ES-I3 (cell line): ENCODE results near the gene SUV39H1.
A peak's percentile ranks its signal among the peaks of the same experiment; 100 is the strongest.
"Not testable (repeated sequence)": the region's sequence is repeated elsewhere in the genome, so short reads cannot be mapped to it uniquely, and the experiment has no call there.

Source experiments
- H3K36me3 ChIP-seq: 2 replicates; pipeline ENCODE4 v1.6.1; 2013; ENCODE audit warnings: mild to moderate bottlenecking, low read length, control low read depth, moderate library complexity; ENCODE audit not compliant: insufficient read depth
- H3K4me1 ChIP-seq: 2 replicates; pipeline ENCODE4 v1.6.1; 2013; ENCODE audit warnings: mild to moderate bottlenecking, control low read depth, low read length; ENCODE audit not compliant: insufficient read depth
- H3K9ac ChIP-seq: 2 replicates; pipeline ENCODE4 v1.6.1; 2013; ENCODE audit warnings: low read depth, mild to moderate bottlenecking, low read length, moderate library complexity
- H3K9me3 ChIP-seq: 2 replicates; pipeline ENCODE4 v1.6.1; 2013; ENCODE audit warnings: mild to moderate bottlenecking, low read length, moderate library complexity; ENCODE audit not compliant: control insufficient read depth, insufficient read depth

The SUV39H1 gene

GRCh38 chrX:48680467-48680866 lies 16.1 kb upstream of the SUV39H1 start:
- not testable (repeated sequence) for H3K9me3 ChIP-seq, H3K9ac ChIP-seq, H3K36me3 ChIP-seq, H3K4me1 ChIP-seq

DNA sequence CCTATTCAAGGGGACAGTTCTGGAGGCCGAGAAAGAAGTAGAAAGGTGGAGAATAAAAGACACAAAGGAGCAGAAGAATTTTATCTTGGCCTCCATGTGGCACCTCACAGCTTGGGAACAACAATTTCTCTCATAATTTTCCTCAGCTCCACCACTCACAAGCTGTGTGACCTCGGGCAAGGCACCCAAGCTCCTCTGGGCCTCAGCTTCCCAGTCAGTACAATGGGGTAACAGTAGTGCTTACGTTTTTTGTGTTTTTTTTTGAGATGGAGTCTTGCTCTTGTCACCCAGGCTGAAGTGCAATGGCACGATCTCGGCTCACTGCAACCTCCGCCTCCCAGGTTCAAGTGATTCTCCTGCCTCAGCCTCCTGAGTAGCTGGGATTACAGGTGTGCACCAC lies 15.6 kb upstream of the SUV39H1 start:
- H3K9ac ChIP-seq, H3K36me3 ChIP-seq: not testable (repeated sequence)

GRCh38 chrX:48681539-48682183 lies 14.9 kb upstream of the SUV39H1 start:
- Histone ChIP-seq H3K4me1 (no peaks in the 10 kb centered on the region; the same call in 1 of the 2 replicates), H3K36me3 (no peaks in the 10 kb centered on the region), H3K9me3 (no peaks in the 10 kb centered on the region), H3K9ac (no peak overlapping the region)

More for the DNA sequence above, 15.6 kb upstream of the SUV39H1 start:
- not testable (repeated sequence) for H3K4me1 ChIP-seq, H3K9me3 ChIP-seq

- H3K36me3 ChIP-seq, H3K9me3 ChIP-seq, H3K4me1 ChIP-seq, H3K9ac ChIP-seq: not testable (repeated sequence)
Observed at GRCh38 chrX:48682795-48683194, 13.7 kb upstream of the SUV39H1 start.

DNA sequence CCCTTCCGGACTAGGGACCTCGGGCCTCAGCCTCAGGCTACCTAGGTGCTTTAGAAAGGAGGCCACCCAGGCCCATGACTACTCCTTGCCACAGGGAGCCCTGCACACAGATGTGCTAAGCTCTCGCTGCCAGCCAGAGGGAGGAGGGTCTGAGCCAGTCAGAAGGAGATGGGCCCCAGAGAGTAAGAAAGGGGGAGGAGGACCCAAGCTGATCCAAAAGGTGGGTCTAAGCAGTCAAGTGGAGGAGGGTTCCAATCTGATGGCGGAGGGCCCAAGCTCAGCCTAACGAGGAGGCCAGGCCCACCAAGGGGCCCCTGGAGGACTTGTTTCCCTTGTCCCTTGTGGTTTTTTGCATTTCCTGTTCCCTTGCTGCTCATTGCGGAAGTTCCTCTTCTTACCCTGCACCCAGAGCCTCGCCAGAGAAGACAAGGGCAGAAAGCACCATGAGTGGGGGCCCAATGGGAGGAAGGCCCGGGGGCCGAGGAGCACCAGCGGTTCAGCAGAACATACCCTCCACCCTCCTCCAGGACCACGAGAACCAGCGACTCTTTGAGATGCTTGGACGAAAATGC lies 13.0 kb upstream of the SUV39H1 start, which contains the start of gene WAS:
TSS of gene WAS (plus strand) at position 389 of the 572 bp plus-strand sequence. CDS start at position 444, 55 bp downstream.
- Histone ChIP-seq H3K9ac (no peak within 1 kb of the TSS), H3K9me3 (no peaks in the 10 kb centered on the region), H3K36me3 (no peaks in the 10 kb centered on the region), H3K4me1 (no peaks in the 10 kb centered on the region)

DNA sequence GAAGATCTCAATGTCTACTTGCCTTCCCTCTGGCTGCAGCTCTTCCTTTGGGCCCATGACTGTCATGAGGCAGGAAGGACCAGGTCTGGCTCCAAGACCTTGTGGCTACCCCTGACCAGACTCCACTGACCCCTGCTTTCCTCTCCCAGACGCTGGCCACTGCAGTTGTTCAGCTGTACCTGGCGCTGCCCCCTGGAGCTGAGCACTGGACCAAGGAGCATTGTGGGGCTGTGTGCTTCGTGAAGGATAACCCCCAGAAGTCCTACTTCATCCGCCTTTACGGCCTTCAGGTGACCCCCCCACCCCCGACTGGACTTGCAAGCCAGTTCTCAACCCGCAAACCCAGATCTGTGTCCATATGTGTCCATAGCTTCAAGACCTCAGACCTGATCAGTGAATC lies 12.4 kb upstream of the SUV39H1 start:
- H3K36me3 ChIP-seq: no peaks in the 10 kb centered on the region
- H3K4me1 ChIP-seq: no peaks in the 10 kb centered on the region; the same call in 1 of the 2 replicates
- H3K9me3 ChIP-seq: no peaks in the 10 kb centered on the region
- H3K9ac ChIP-seq: no peak overlapping the region

DNA sequence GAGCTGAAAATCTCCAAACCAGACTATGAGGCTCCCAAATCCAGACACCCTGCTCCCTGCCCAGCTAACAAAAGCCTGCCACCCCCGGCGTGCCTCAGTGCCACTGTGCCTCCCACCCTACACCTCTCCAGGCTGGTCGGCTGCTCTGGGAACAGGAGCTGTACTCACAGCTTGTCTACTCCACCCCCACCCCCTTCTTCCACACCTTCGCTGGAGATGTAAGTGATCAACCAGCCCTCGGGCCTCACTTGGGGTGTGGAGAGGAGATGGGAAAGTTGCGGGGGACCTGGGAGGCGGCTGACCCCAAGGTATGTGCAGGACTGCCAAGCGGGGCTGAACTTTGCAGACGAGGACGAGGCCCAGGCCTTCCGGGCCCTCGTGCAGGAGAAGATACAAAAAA lies 11.1 kb upstream of the SUV39H1 start:
- no peaks in the 10 kb centered on the region for H3K36me3 ChIP-seq
- H3K9ac ChIP-seq: no peak overlapping the region
- H3K4me1 ChIP-seq: no peaks in the 10 kb centered on the region; the same call in 1 of the 2 replicates
- H3K9me3 ChIP-seq: no peaks in the 10 kb centered on the region

- Histone ChIP-seq H3K9me3 (no peaks in the 10 kb centered on the region), H3K36me3 (no peaks in the 10 kb centered on the region), H3K4me1 (peaks cover 5% of the 10 kb centered on the region; the same call in 1 of the 2 replicates), H3K9ac (no peak overlapping the region)
Observed at GRCh38 chrX:48688531-48689150, 7.9 kb upstream of the SUV39H1 start.

DNA sequence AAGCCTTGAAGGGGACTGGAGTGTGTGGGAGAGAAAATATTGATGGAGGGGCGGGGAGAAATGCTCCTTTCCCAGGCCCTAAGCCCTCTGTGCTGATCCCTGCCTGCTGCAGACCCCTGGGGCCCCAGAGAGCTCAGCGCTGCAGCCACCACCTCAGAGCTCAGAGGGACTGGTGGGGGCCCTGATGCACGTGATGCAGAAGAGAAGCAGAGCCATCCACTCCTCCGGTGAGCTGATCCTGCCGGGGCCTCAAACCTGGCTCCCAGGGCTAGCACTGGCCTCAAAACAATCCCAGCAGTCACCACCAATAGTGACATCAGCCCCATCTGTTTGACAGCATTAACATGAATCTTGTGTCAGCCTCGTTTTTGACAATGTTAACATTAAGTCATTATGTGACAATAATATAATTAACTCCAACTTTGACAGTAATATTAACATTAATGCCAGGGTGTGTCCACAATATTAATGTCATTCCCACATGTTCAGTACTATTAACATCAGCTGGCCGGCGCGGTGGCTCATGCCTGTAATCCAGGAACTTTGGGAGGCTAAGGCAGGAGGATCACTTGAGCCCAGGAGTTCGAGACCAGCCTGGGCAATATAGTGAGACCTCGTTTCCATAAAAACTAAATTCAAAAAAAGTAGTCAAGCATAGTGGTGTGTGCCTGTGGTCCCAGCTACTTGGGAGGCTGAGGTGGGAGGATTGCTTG lies 7.2 kb upstream of the SUV39H1 start:
- Histone ChIP-seq H3K4me1 (peaks cover 5% of the 10 kb centered on the region; the same call in 1 of the 2 replicates), H3K9ac (no peak overlapping the region), H3K36me3 (no peaks in the 10 kb centered on the region), H3K9me3 (no peaks in the 10 kb centered on the region)

- H3K36me3 ChIP-seq, H3K9me3 ChIP-seq, H3K9ac ChIP-seq, H3K4me1 ChIP-seq: not testable (repeated sequence)
Observed at GRCh38 chrX:48691746-48692145, 4.8 kb upstream of the SUV39H1 start.

DNA sequence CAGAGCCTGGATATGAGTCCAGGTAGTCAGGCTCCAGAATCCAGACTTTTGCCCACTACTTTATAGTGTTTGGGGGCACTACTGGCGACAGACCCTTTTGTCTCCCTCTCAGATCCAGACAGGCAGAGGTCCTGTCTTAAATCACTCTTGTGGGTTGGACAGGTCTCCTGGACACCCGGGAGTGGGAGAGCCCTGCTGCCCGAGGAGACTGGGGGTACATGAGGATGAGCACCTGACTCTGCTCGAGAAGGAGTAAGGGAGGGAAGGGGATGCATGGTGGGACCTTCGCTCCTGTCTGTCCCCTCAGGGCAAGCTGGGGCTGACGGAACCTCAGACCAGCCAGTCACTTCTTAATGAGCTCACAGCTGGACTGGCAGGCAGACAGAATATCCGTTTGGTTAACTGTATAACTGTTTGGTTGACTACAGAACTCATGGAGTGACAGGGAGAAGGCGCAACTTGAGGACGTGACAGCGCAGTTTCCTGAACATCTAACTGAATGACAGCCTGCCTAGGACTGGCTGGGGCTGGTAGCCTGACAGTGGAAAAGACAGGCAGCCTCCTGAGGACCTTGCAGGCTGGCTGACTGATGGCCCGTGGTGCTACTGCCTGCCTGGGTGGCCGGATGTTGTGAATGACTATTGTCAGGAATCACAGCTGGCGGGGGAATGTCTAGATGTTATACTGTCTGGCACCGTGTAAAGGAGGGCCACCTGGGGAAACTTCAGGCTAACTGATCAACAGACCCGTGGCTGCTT lies 1.6 kb upstream of the SUV39H1 start:
- H3K9me3 ChIP-seq: no peaks in the 10 kb centered on the region
- H3K9ac ChIP-seq: no peak overlapping the region
- peaks cover 13% of the 10 kb centered on the region for H3K4me1 ChIP-seq
- H3K36me3 ChIP-seq: no peaks in the 10 kb centered on the region

- Histone ChIP-seq H3K9me3 (no peaks in the 10 kb centered on the region), H3K36me3 (no peaks in the 10 kb centered on the region), H3K9ac (no peak overlapping the region), H3K4me1 (peaks cover 13% of the 10 kb centered on the region)
Observed at GRCh38 chrX:48695534-48695896, 1.0 kb upstream of the SUV39H1 start.

DNA sequence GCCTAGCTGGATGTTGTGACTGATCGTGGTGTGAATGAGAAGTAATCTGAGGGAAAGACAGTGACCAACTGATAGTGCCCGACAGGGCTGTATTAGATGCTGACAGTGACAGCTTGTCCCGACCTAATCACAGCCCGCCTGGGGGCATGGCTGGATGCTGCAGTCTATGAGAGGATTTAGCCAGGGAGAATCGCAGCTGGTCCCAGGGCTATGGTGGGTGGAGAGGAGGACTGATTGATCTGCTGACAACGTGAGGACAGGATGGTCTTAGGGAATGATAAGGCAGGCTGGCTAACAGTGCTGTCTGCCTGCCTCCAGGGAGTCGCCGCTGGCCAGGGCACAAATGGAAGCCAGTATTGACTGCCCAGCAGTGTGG lies 621 bp upstream of the SUV39H1 start:
- Histone ChIP-seq H3K9me3 (no peaks in the 10 kb centered on the region), H3K9ac (peak overlapping the region; percentile 59; the same call in 1 of the 2 replicates), H3K4me1 (peaks cover 13% of the 10 kb centered on the region), H3K36me3 (no peaks in the 10 kb centered on the region)
